Measurements from ENCODE around the gene PLK4.

DNA sequence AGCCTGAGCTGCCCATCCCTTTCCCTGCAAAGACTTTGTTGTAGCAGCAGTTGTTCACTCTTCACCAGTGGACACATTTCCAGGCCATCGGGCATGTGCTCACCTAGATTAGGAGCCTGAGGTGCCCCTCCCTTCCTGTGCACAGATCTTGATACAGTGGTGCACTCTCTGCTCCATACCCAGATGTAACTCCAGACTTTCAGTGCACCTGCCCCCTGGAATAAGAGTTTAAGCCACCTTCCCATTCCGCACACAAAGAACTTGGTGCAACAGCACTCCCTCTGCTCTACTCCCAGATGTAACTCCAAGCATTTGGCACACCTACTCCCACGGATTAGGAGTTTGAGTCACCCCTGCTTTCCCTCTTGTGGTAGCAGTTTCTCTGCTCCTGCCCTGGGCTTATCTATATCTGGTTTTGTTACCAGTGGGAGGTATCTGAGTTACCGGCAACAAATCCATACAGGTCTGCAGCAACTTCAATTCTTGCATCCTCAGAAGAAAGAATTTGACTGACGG is 36.0 kb upstream of the PLK4 start:
- TF ChIP-seq CTCF (conservative IDR thresholded peaks at IDR 0.05) = no peak
- TF ChIP-seq ZFX (IDR thresholded peaks at IDR 0.05) = no peak
